Peyer's patch (tissue), 4 donors: ENCODE data around the gene ADGRB3. TPM values are rescaled to one million over a fixed set of nuclear protein-coding genes. Genes with fewer than 3 reads are reported as not detected.
"Not testable (repeated sequence)": the region's sequence is repeated elsewhere in the genome, so short reads cannot be mapped to it uniquely, and the experiment has no call there.

Source experiments
- DNase-seq, 3 donors: peaks; one replicate each; pipeline ENCODE4 v3.0.0-alpha.2; 2017 to 2019
- H3K27ac ChIP-seq, 4 donors: fragments of 200-600 bp; sonication (generic); one replicate each; pipeline ENCODE4 v1.5.1; 2016 to 2019
- H3K27me3 ChIP-seq, 2 donors: fragments of 200-600 bp; sonication (generic); one replicate each; pipeline ENCODE4 v1.5.1; 2019
- H3K36me3 ChIP-seq, 3 donors: fragments of 200-600 bp; sonication (generic); one replicate each; pipeline ENCODE4 v1.5.1; 2016 to 2019
- H3K4me1 ChIP-seq, 4 donors: fragments of 200-600 bp; sonication (generic); one replicate each; pipeline ENCODE4 v1.5.1; 2016 to 2019
- H3K4me3 ChIP-seq, 4 donors: fragments of 200-600 bp; sonication (generic); 1 replicate in 3 of 4; 2 replicates in 1 of 4; pipeline ENCODE4 v1.5.1; 2016 to 2019; ENCODE audit warnings: mild to moderate bottlenecking in 1 of 4
- H3K9me3 ChIP-seq, 4 donors: fragments of 200-600 bp; sonication (generic); one replicate each; pipeline ENCODE4 v1.5.1; 2016 to 2019; ENCODE audit warnings: mild to moderate bottlenecking in 1 of 4
- CTCF ChIP-seq, 6 experiments: fragments of 450-650 bp in 4 of 6; fragments of 200-600 bp in 2 of 6; sonication (generic) in 1 of 6; IDR thresholded peaks; one replicate each; pipeline ENCODE4 v1.5.1; 2017 to 2019; ENCODE audit warnings: antibody characterized with exemption in 6 of 6, mild to moderate bottlenecking in 3 of 6, moderate library complexity in 1 of 6
- POLR2A ChIP-seq, 2 donors: fragments of 450-650 bp; IDR thresholded peaks; one replicate each; pipeline ENCODE4 v1.5.1; 2017; ENCODE audit warnings: antibody characterized with exemption in 2 of 2, mild to moderate bottlenecking in 2 of 2, moderate library complexity in 2 of 2
- total RNA-seq, 4 donors: library from RNA; depleted of rRNA; stranded (reverse); fragments of >200 nt; gene quantifications; one replicate each; pipeline ENCODE4 v1.1.0, GENCODE V29; 2016

Gene ADGRB3
- total RNA-seq, 4 donors from 2014 or later = 1.2 to 9.9 (median 2.5) TPM

- Histone ChIP-seq H3K27ac (no peak overlapping the region), H3K4me1 (no peaks in the 10 kb centered on the region), H3K27me3 (no peaks in the 10 kb centered on the region), H3K4me3 (no peak overlapping the region), H3K9me3 (no peaks in the 10 kb centered on the region), H3K36me3 (no peaks in the 10 kb centered on the region)
- no peak for DNase-seq
- TF ChIP-seq POLR2A (IDR thresholded peaks at IDR 0.05) (no peak), CTCF (IDR thresholded peaks at IDR 0.05) (no peak)
Measured at GRCh38 chr6:68892452-68892851, 257.4 kb downstream of the ADGRB3 start.

GRCh38 chr6:68895929-68896328, 260.8 kb downstream of the ADGRB3 start:
- TF ChIP-seq CTCF (IDR thresholded peaks at IDR 0.05) = no peak
- no peak for TF ChIP-seq POLR2A (IDR thresholded peaks at IDR 0.05)
- no peak overlapping the region for H3K4me3 ChIP-seq

GRCh38 chr6:68901044-68901443, 266.0 kb downstream of the ADGRB3 start:
- DNase-seq = no peak
- Histone ChIP-seq H3K9me3 (no peaks in the 10 kb centered on the region), H3K4me1 (no peaks in the 10 kb centered on the region), H3K4me3 (no peak overlapping the region), H3K36me3 (no peaks in the 10 kb centered on the region), H3K27me3 (no peaks in the 10 kb centered on the region), H3K27ac (no peak overlapping the region)
- TF ChIP-seq CTCF (IDR thresholded peaks at IDR 0.05) = no peak
- no peak for TF ChIP-seq POLR2A (IDR thresholded peaks at IDR 0.05)

More at GRCh38 chr6:68895929-68896328, 260.8 kb downstream of the ADGRB3 start:
- Histone ChIP-seq H3K4me1 (no peaks in the 10 kb centered on the region), H3K27me3 (no peaks in the 10 kb centered on the region), H3K9me3 (no peaks in the 10 kb centered on the region), H3K27ac (no peak overlapping the region), H3K36me3 (no peaks in the 10 kb centered on the region)
- no peak for DNase-seq

- no peak overlapping the region for H3K4me3 ChIP-seq
- no peaks in the 10 kb centered on the region for H3K9me3 ChIP-seq
- DNase-seq = no peak
- no peaks in the 10 kb centered on the region for H3K4me1 ChIP-seq
- H3K27me3 ChIP-seq = no peaks in the 10 kb centered on the region
- TF ChIP-seq POLR2A (IDR thresholded peaks at IDR 0.05) (no peak), CTCF (IDR thresholded peaks at IDR 0.05) (no peak)
- no peaks in the 10 kb centered on the region for H3K36me3 ChIP-seq
- no peak overlapping the region for H3K27ac ChIP-seq
Measured at GRCh38 chr6:68911334-68911733, 276.3 kb downstream of the ADGRB3 start.

- Histone ChIP-seq H3K27me3 (no peaks in the 10 kb centered on the region), H3K4me3 (no peak overlapping the region), H3K36me3 (no peaks in the 10 kb centered on the region), H3K4me1 (no peaks in the 10 kb centered on the region), H3K27ac (no peak overlapping the region), H3K9me3 (no peaks in the 10 kb centered on the region)
- TF ChIP-seq CTCF (IDR thresholded peaks at IDR 0.05) = no peak
- no peak for TF ChIP-seq POLR2A (IDR thresholded peaks at IDR 0.05)
- DNase-seq = no peak
Measured at GRCh38 chr6:68911811-68912210, 276.7 kb downstream of the ADGRB3 start.

- not testable (repeated sequence) for DNase-seq, H3K4me3 ChIP-seq, H3K27me3 ChIP-seq, H3K4me1 ChIP-seq, H3K9me3 ChIP-seq, H3K27ac ChIP-seq, H3K36me3 ChIP-seq
Measured at GRCh38 chr6:68912805-68913204, 277.7 kb downstream of the ADGRB3 start.
